GM18870 (cell line): Measurements from ENCODE around the gene EBF3.
"Not testable (repeated sequence)": the region's sequence is repeated elsewhere in the genome, so short reads cannot be mapped to it uniquely, and the experiment has no call there.

Experiments used
- ATAC-seq: cut with Tn5 transposase; IDR thresholded peaks from one replicate; pipeline ENCODE4 v1.9.1; 2021; ENCODE audit warnings: moderate library complexity; ENCODE audit not compliant: unreplicated experiment

The EBF3 gene

GRCh38 chr10:129932751-129933433, 31.2 kb downstream of the EBF3 start:
- ATAC-seq: no peak

- ATAC-seq: no peak
These were observed 31.9 kb downstream of the EBF3 start for GRCh38 chr10:129932182-129932581.

GRCh38 chr10:129929343-129930292, 34.5 kb downstream of the EBF3 start:
- no peak for ATAC-seq

- no peak for ATAC-seq
These were observed 36.5 kb downstream of the EBF3 start for GRCh38 chr10:129927351-129928120.

GRCh38 chr10:129926066-129927055, 37.7 kb downstream of the EBF3 start:
- ATAC-seq: no peak

GRCh38 chr10:129924375-129925085, 39.5 kb downstream of the EBF3 start:
- no peak for ATAC-seq

- no peak for ATAC-seq
These were observed 41.4 kb downstream of the EBF3 start for GRCh38 chr10:129922598-129923123.

GRCh38 chr10:129921801-129922597, 42.1 kb downstream of the EBF3 start:
- no peak for ATAC-seq

GRCh38 chr10:129921065-129921670, 42.9 kb downstream of the EBF3 start:
- ATAC-seq: no peak

GRCh38 chr10:129920187-129920586, 43.9 kb downstream of the EBF3 start:
- ATAC-seq: not testable (repeated sequence)

- ATAC-seq: no peak
These were observed 44.7 kb downstream of the EBF3 start for GRCh38 chr10:129919358-129919757.

GRCh38 chr10:129918836-129919235, 45.2 kb downstream of the EBF3 start:
- ATAC-seq: no peak

- ATAC-seq: no peak
These were observed 45.7 kb downstream of the EBF3 start for GRCh38 chr10:129918401-129918800.

- no peak for ATAC-seq
These were observed 46.1 kb downstream of the EBF3 start for GRCh38 chr10:129917936-129918335.

- ATAC-seq: no peak
These were observed 47.5 kb downstream of the EBF3 start for GRCh38 chr10:129916506-129916995.

- no peak for ATAC-seq
These were observed 48.3 kb downstream of the EBF3 start for GRCh38 chr10:129915526-129916378.

GRCh38 chr10:129914960-129915359, 49.1 kb downstream of the EBF3 start:
- ATAC-seq: no peak
